PC-9 (cell line): ENCODE results near the gene EGFL8. TPM values are rescaled to one million over a fixed set of nuclear protein-coding genes. Genes with fewer than 3 reads are reported as not detected.

Experiments used
- BruUV-seq: library from RNA; stranded (reverse); fragments of 400-500 nt; replicated peaks from 2 replicates; lab custom pipeline; 2021; lab: Mats Ljungman, UMichigan
- CTCF ChIA-PET: fragments of 300-600 bp; sonication (Branson Sonifier 250); formaldehyde crosslinking; loops from one replicate; lab custom pipeline; 2022; ENCODE audit warnings: antibody characterized with exemption; lab: Charles Lee
- POLR2A ChIA-PET: fragments of 300-600 bp; sonication (Branson Sonifier 250); formaldehyde crosslinking; loops from one replicate; lab custom pipeline; 2022; ENCODE audit warnings: antibody characterized with exemption; ENCODE audit not compliant: unreplicated experiment; lab: Charles Lee
- DNase-seq, 2 experiments: peaks; one replicate each; pipeline versions ENCODE4 v3.0.0 to v3.0.0-alpha.2; 2015 to 2022; ENCODE audit warnings: mixed read lengths in 1 of 2
- H2AFZ ChIP-seq: fragments of 200-600 bp; sonication (generic); 2 replicates; pipeline ENCODE4 v1.8.1; 2017; ENCODE audit warnings: antibody characterized with exemption
- H3F3A ChIP-seq: fragments of 200-600 bp; sonication (generic); 2 replicates; pipeline ENCODE4 v1.8.1; 2017; ENCODE audit warnings: antibody characterized with exemption, mild to moderate bottlenecking, low read depth; ENCODE audit not compliant: insufficient read depth
- H3K27ac ChIP-seq: fragments of 200-600 bp; sonication (generic); 2 replicates; pipeline ENCODE4 v1.6.1; 2016; ENCODE audit warnings: mixed run types
- H3K27me3 ChIP-seq: fragments of 200-600 bp; sonication (generic); 2 replicates; pipeline ENCODE4 v1.6.1; 2016; ENCODE audit warnings: low read depth, mixed run types; ENCODE audit not compliant: insufficient read depth
- H3K36me3 ChIP-seq: fragments of 200-600 bp; sonication (generic); 2 replicates; pipeline ENCODE4 v1.6.1; 2016; ENCODE audit warnings: low read depth, mixed run types
- H3K4me1 ChIP-seq: fragments of 200-600 bp; sonication (generic); replicated peaks from 2 replicates; pipeline ENCODE4 v1.6.1; 2016; ENCODE audit warnings: mixed run types; ENCODE audit not compliant: insufficient read depth
- H3K4me2 ChIP-seq: fragments of 200-600 bp; sonication (generic); 2 replicates; pipeline ENCODE4 v1.6.1; 2017; ENCODE audit warnings: mixed run types
- H3K4me3 ChIP-seq: fragments of 200-600 bp; sonication (generic); 2 replicates; pipeline ENCODE4 v1.6.1; 2016; ENCODE audit warnings: mixed run types
- H3K79me2 ChIP-seq: fragments of 200-600 bp; sonication (generic); 2 replicates; pipeline ENCODE4 v1.6.1; 2017; ENCODE audit warnings: low read depth, mixed run types
- H3K9me2 ChIP-seq: fragments of 200-600 bp; sonication (generic); 2 replicates; pipeline ENCODE4 v1.8.1; 2017; ENCODE audit warnings: mild to moderate bottlenecking; ENCODE audit not compliant: insufficient read depth
- H3K9me3 ChIP-seq: fragments of 200-600 bp; sonication (generic); 2 replicates; pipeline ENCODE4 v1.8.1; 2016; ENCODE audit warnings: low read depth; ENCODE audit not compliant: insufficient read depth
- H4K20me1 ChIP-seq: fragments of 200-600 bp; sonication (generic); 2 replicates; pipeline ENCODE4 v1.8.1; 2017; ENCODE audit not compliant: insufficient read depth
- CTCF ChIP-seq: fragments of 200-600 bp; sonication (generic); conservative IDR thresholded peaks from 2 replicates; pipeline ENCODE4 v1.6.1; 2017; ENCODE audit warnings: mixed run types, antibody characterized with exemption, mild to moderate bottlenecking, moderate library complexity
- EZH2 ChIP-seq: fragments of 200-600 bp; sonication (generic); IDR thresholded peaks from 2 replicates; pipeline ENCODE4 v1.8.0; 2017; ENCODE audit warnings: antibody characterized with exemption, low read depth
- intact Hi-C: fragments of 100-400 bp; cut with micrococcal nuclease; formaldehyde crosslinking; loops from one replicate; pipeline ENCODE4 v1.10.0; 2022; ENCODE audit not compliant: unreplicated experiment
- total RNA-seq: library from RNA; stranded (reverse); gene quantifications from 2 replicates; pipeline ENCODE4 v1.2.3, GENCODE V29; 2021

The EGFL8 gene
- total RNA-seq, 1 experiment from 2014 or later: 26.0 TPM

- H3K4me2 ChIP-seq: no peak overlapping the region
- H3K27me3 ChIP-seq: peaks cover 52% of the 10 kb centered on the region
- H2AFZ ChIP-seq: no peak overlapping the region
- H3K9me2 ChIP-seq: no peaks in the 10 kb centered on the region
- no peak for DNase-seq
- CTCF ChIA-PET: no interaction called here
- no peaks in the 10 kb centered on the region for H3F3A ChIP-seq
- H3K4me3 ChIP-seq: no peak overlapping the region
- no peaks in the 10 kb centered on the region for H3K9me3 ChIP-seq
- no peaks in the 10 kb centered on the region for H3K4me1 ChIP-seq
- no peak overlapping the region for H3K27ac ChIP-seq
- TF ChIP-seq EZH2 (no peak), CTCF (no peak)
- intact Hi-C loops: no loop called here
- no TSS peak for BruUV-seq
- H4K20me1 ChIP-seq: no peaks in the 10 kb centered on the region
- H3K79me2 ChIP-seq: no peaks in the 10 kb centered on the region
- no peaks in the 10 kb centered on the region for H3K36me3 ChIP-seq
- POLR2A ChIA-PET: no interaction called here
These were observed 49.7 kb downstream of the EGFL8 start for GRCh38 chr6:32214126-32214525.

GRCh38 chr6:32215617-32216016 lies 51.2 kb downstream of the EGFL8 start:
- no peaks in the 10 kb centered on the region for H3K36me3 ChIP-seq
- no peak for TF ChIP-seq CTCF
- TF ChIP-seq EZH2: no peak
- H3K27ac ChIP-seq: no peak overlapping the region
- H3K9me3 ChIP-seq: no peaks in the 10 kb centered on the region
- H3K4me1 ChIP-seq: no peaks in the 10 kb centered on the region
- no peaks in the 10 kb centered on the region for H4K20me1 ChIP-seq
- H3K4me2 ChIP-seq: no peak overlapping the region
- no TSS peak for BruUV-seq
- H3F3A ChIP-seq: no peaks in the 10 kb centered on the region
- H2AFZ ChIP-seq: no peak overlapping the region
- CTCF ChIA-PET: no interaction called here
- H3K9me2 ChIP-seq: no peaks in the 10 kb centered on the region
- H3K4me3 ChIP-seq: no peak overlapping the region
- intact Hi-C loops: no loop called here
- POLR2A ChIA-PET: no interaction called here
- H3K27me3 ChIP-seq: peaks cover 67% of the 10 kb centered on the region
- no peak for DNase-seq
- no peaks in the 10 kb centered on the region for H3K79me2 ChIP-seq

GRCh38 chr6:32216285-32216684 lies 51.9 kb downstream of the EGFL8 start:
- no peaks in the 10 kb centered on the region for H4K20me1 ChIP-seq
- H3K4me1 ChIP-seq: no peaks in the 10 kb centered on the region
- no peaks in the 10 kb centered on the region for H3K79me2 ChIP-seq
- no peaks in the 10 kb centered on the region for H3K9me3 ChIP-seq
- no peaks in the 10 kb centered on the region for H3K9me2 ChIP-seq
- CTCF ChIA-PET: no interaction called here
- no peak overlapping the region for H2AFZ ChIP-seq
- DNase-seq: no peak
- no peak overlapping the region for H3K27ac ChIP-seq
- no peak overlapping the region for H3K4me3 ChIP-seq
- no TSS peak for BruUV-seq
- POLR2A ChIA-PET: no interaction called here
- H3K27me3 ChIP-seq: peaks cover 74% of the 10 kb centered on the region
- TF ChIP-seq CTCF (no peak), EZH2 (no peak)
- H3K4me2 ChIP-seq: no peak overlapping the region
- H3F3A ChIP-seq: no peaks in the 10 kb centered on the region
- intact Hi-C loops: no loop called here
- H3K36me3 ChIP-seq: no peaks in the 10 kb centered on the region
